Tibial artery (tissue), 4 donors: ENCODE measurements around the gene TOMT.
A peak's percentile ranks its signal among the peaks of the same experiment; 100 is the strongest.

ENCODE experiments used
- DNase-seq, 2 donors: peaks; one replicate each; pipeline ENCODE4 v3.0.0-alpha.2; 2019
- H3K27ac ChIP-seq, 2 donors: fragments of 200-600 bp; sonication (generic) in 1 of 2; 1 replicate in 1 of 2; 2 replicates in 1 of 2; pipeline ENCODE4 v1.5.1; 2018 to 2019; ENCODE audit warnings: mild to moderate bottlenecking in 1 of 2
- H3K27me3 ChIP-seq, 2 donors: fragments of 200-600 bp; sonication (generic) in 1 of 2; one replicate each; pipeline versions ENCODE4 v1.5.1 to v1.6.0; 2016 to 2019
- H3K36me3 ChIP-seq, 3 donors: fragments of 200-600 bp; sonication (generic) in 2 of 3; one replicate each; pipeline ENCODE4 v1.5.1; 2016 to 2019; ENCODE audit warnings: mild to moderate bottlenecking in 2 of 3
- H3K4me1 ChIP-seq, 4 donors: fragments of 200-600 bp; sonication (generic) in 2 of 4; 1 replicate in 3 of 4; 2 replicates in 1 of 4; pipeline ENCODE4 v1.5.1; 2016 to 2019
- H3K4me3 ChIP-seq, 2 donors: fragments of 200-600 bp; sonication (generic) in 1 of 2; 1 replicate in 1 of 2; 2 replicates in 1 of 2; pipeline ENCODE4 v1.5.1; 2018 to 2019; ENCODE audit warnings: mild to moderate bottlenecking in 2 of 2
- H3K9me3 ChIP-seq, 3 donors: fragments of 200-600 bp; sonication (generic) in 1 of 3; one replicate each; pipeline ENCODE4 v1.5.1; 2016 to 2019
- intact Hi-C: fragments of 100-400 bp; cut with DNase I; formaldehyde crosslinking; loops from one replicate; pipeline ENCODE4 v1.15.0; 2023; ENCODE audit warnings: low total_unique reads
- TF ChIP-seq, protein P1 (sequence below), 2 experiments: fragments of 200-600 bp in 1 of 2; fragments of 450-650 bp in 1 of 2; IDR thresholded peaks; one replicate each; pipeline ENCODE4 v1.5.1; 2017 to 2019; ENCODE audit warnings: antibody characterized with exemption in 2 of 2, mild to moderate bottlenecking in 1 of 2, moderate library complexity in 1 of 2

TOMT gene

DNA sequence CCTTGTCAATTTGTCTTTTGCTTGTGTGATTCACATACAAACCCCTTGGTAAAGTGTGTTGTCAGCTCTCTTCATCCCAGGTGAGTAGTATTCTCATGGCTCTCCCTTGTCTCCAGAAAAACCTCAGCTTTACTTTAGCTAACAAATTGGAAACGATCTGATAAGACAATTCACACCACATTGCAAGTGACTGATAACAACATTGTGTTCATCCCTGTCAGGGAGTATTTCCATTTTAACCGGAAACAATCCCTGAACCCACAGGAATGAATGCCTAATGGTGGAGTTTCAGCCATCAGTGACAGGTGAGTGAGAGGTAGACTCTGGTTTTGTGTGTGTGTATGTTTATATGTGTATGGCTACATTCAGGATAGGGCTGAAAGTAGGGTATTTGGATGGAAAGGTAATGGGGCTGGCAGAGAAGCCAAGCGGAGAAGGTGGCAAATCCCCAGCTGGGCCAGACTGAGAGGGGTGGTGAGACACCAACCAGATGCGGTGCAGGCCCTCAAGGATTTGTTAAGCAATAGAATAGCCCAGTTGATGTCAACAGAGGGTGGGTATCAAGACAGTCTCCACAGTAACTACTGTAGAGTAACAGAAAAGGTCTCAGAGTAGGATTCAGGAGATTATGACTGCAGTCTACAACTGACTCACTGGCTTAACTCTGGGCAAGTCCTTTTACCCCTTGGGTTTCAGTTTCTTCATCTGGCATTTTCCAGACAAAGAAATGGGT is 17.5 kb upstream of the TOMT start:
- no peaks in the 10 kb centered on the region for H3K27me3 ChIP-seq
- TF ChIP-seq, protein P1, sequence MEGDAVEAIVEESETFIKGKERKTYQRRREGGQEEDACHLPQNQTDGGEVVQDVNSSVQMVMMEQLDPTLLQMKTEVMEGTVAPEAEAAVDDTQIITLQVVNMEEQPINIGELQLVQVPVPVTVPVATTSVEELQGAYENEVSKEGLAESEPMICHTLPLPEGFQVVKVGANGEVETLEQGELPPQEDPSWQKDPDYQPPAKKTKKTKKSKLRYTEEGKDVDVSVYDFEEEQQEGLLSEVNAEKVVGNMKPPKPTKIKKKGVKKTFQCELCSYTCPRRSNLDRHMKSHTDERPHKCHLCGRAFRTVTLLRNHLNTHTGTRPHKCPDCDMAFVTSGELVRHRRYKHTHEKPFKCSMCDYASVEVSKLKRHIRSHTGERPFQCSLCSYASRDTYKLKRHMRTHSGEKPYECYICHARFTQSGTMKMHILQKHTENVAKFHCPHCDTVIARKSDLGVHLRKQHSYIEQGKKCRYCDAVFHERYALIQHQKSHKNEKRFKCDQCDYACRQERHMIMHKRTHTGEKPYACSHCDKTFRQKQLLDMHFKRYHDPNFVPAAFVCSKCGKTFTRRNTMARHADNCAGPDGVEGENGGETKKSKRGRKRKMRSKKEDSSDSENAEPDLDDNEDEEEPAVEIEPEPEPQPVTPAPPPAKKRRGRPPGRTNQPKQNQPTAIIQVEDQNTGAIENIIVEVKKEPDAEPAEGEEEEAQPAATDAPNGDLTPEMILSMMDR (IDR thresholded peaks at IDR 0.05) = no peak
- H3K4me3 ChIP-seq = no peak overlapping the region
- no peak overlapping the region for H3K27ac ChIP-seq
- H3K36me3 ChIP-seq = peaks cover 0 to 39% (median 14%) of the 10 kb centered on the region in 3 donors
- H3K4me1 ChIP-seq = peaks cover 0 to 9% (median 3%) of the 10 kb centered on the region in 4 donors
- no peaks in the 10 kb centered on the region for H3K9me3 ChIP-seq
- intact Hi-C loops = loop anchor here (5.0 kb wide), 1 partner anchor 61 kb away; no protein-coding TSS in a partner anchor
- DNase-seq = no peak

DNA sequence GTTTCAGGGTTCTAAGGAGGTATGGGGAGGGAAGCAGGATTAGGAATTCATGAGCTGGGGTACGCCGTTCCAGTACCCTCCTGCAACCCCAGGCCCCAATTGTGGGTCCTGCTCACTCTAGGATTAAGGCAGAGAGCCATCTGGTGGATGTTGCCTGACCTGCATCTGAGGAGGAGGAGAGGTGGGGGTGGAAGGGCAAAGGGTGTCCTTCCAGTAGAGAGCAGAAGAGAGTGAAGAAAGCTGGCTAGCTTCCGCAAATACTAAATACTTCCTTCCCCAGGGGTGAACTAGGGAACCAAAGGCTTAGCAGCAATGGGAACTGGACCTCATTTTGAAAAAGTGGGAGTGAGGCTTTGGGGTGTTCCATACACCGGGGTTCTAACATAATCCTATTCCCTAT is 14.4 kb upstream of the TOMT start:
- no peak overlapping the region for H3K4me3 ChIP-seq
- DNase-seq = peak; percentile 78 to 81
- TF ChIP-seq, protein P1 (IDR thresholded peaks at IDR 0.05) = peak; percentile 82 to 87
- H3K9me3 ChIP-seq = no peaks in the 10 kb centered on the region
- H3K36me3 ChIP-seq = peaks cover 0 to 63% (median 31%) of the 10 kb centered on the region in 3 donors
- intact Hi-C loops = no loop called here
- no peak overlapping the region for H3K27ac ChIP-seq
- H3K27me3 ChIP-seq = no peaks in the 10 kb centered on the region
- H3K4me1 ChIP-seq = peaks cover 0 to 9% (median 3%) of the 10 kb centered on the region in 4 donors

DNA sequence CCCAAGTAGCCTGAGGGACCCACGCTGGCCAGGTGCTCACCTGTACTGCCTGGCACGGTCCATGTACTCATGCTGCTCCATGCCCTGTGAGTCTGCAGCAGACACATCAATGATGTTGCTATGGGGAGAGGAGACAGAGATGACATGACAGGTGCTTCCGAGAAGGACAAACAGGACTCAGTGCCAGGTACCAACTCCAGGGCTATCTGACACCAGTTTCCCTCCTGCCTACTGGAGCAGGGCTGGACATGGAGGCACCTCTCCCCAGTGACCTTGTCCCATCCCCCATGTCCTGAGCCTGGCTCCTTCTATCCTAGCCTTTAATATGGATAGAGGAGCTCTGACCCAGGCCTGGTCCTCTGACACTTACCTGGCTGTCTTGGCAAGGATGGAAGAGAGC is 7.0 kb upstream of the TOMT start:
- H3K36me3 ChIP-seq = peaks cover 28 to 69% (median 47%) of the 10 kb centered on the region in 3 donors
- no peaks in the 10 kb centered on the region for H3K9me3 ChIP-seq
- DNase-seq = no peak
- no peak overlapping the region for H3K4me3 ChIP-seq
- intact Hi-C loops = no loop called here
- H3K27ac ChIP-seq = no peak overlapping the region
- H3K4me1 ChIP-seq = peaks cover 0 to 34% (median 25%) of the 10 kb centered on the region in 4 donors
- H3K27me3 ChIP-seq = no peaks in the 10 kb centered on the region
- TF ChIP-seq, protein P1 (IDR thresholded peaks at IDR 0.05) = no peak

DNA sequence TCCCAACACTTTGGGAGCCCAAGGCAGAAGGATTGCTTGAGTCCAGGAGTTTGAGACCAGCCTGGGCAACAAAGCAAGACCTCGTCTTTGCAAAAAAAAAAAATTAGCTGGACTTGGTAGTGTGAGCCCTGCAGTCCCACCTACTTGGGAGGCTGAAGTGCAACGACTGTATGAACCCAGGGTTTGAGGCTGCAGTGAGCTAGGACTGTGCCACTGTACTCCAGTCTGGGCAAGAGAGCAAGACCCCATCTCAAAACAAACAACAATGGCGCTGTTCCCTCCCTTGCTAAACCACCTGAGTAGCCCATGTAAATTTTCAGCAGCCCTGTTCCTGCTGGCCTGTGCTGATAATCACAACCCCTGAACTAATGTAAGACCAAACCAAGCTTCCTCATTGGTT is 5.7 kb upstream of the TOMT start:
- Histone ChIP-seq H3K4me1 (peaks cover 0 to 36% (median 27%) of the 10 kb centered on the region in 4 donors), H3K27ac (no peak overlapping the region), H3K9me3 (no peaks in the 10 kb centered on the region), H3K27me3 (no peaks in the 10 kb centered on the region), H3K4me3 (no peak overlapping the region), H3K36me3 (peaks cover 28 to 56% (median 39%) of the 10 kb centered on the region in 3 donors)
- TF ChIP-seq, protein P1 (IDR thresholded peaks at IDR 0.05) = no peak
- DNase-seq = no peak
- intact Hi-C loops = no loop called here

DNA sequence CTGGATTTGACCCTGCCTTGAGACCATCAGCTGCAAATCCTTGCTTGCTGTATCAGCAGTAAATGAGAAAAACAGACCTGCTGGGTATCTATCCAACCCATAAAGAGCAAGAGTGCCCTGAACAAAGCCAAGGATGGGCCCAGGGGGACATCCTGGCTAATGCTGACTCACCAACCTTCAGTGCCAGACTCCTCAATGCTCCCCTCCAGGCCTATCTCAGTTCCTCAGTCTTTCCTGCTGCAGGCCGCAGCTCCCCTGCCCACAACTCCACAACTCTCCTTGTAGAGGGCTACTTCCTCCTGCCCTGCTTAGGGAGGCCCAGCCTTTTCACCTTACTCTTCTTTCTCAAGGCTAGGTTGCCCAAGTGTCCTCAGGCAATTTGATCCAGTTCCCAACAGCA is 5.3 kb upstream of the TOMT start:
- DNase-seq = no peak
- Histone ChIP-seq H3K4me3 (no peak overlapping the region), H3K27ac (no peak overlapping the region), H3K36me3 (peaks cover 28 to 51% (median 34%) of the 10 kb centered on the region in 3 donors), H3K9me3 (no peaks in the 10 kb centered on the region), H3K4me1 (peaks cover 0 to 36% (median 27%) of the 10 kb centered on the region in 4 donors), H3K27me3 (no peaks in the 10 kb centered on the region)
- intact Hi-C loops = no loop called here
- TF ChIP-seq, protein P1 (IDR thresholded peaks at IDR 0.05) = no peak
